Neural progenitor cell (in vitro differentiated cells): Measurements from ENCODE around the gene RND3.

Experiments used
- CTCF ChIP-seq: fragments of 200-600 bp; sonication (generic); IDR thresholded peaks from 2 replicates; pipeline ENCODE4 v1.5.1; 2017; ENCODE audit warnings: antibody characterized with exemption, mild to moderate bottlenecking
- EZH2 ChIP-seq: fragments of 200-600 bp; sonication (generic); IDR thresholded peaks from 2 replicates; pipeline ENCODE4 v1.6.1; 2017; ENCODE audit warnings: antibody characterized with exemption, mild to moderate bottlenecking, moderate library complexity

- TF ChIP-seq CTCF (no peak), EZH2 (no peak)
Measured at GRCh38 chr2:150464986-150465385, 22.5 kb downstream of the RND3 start.
